Epithelial cell of esophagus (primary cell): ENCODE results near the gene STARD7.

Experiments used
- DNase-seq: peaks from one replicate; pipeline ENCODE4 v3.0.0; 2010; ENCODE audit warnings: low read depth
- H3K4me3 ChIP-seq: 2 replicates; pipeline ENCODE4 v1.5.1; 2011; ENCODE audit warnings: mild to moderate bottlenecking, low read length, control low read depth
- CTCF ChIP-seq: IDR thresholded peaks from 2 replicates; pipeline ENCODE4 v1.5.1; 2011; ENCODE audit warnings: low read depth, mild to moderate bottlenecking, low read length, control low read depth, inconsistent platforms; ENCODE audit not compliant: insufficient read depth; ENCODE audit errors: missing control alignments

STARD7 gene

GRCh38 chr2:96205888-96206287 is 2.7 kb downstream of the STARD7 start:
- peak overlapping the region; percentile 12 for H3K4me3 ChIP-seq
- TF ChIP-seq CTCF, result no peak
- peak; percentile 64 for DNase-seq

- H3K4me3 ChIP-seq, result peak overlapping the region; percentile 12
- peak; percentile 29 for DNase-seq
- TF ChIP-seq CTCF, result no peak
Measured at GRCh38 chr2:96204836-96205624, 3.6 kb downstream of the STARD7 start.

GRCh38 chr2:96203130-96204028 is 5.2 kb downstream of the STARD7 start:
- DNase-seq, result no peak
- H3K4me3 ChIP-seq, result no peak overlapping the region
- no peak for TF ChIP-seq CTCF

- no peak for DNase-seq
- H3K4me3 ChIP-seq, result no peak overlapping the region
- no peak for TF ChIP-seq CTCF
Measured at GRCh38 chr2:96202152-96202854, 6.3 kb downstream of the STARD7 start.

- TF ChIP-seq CTCF, result no peak
- no peak overlapping the region for H3K4me3 ChIP-seq
- no peak for DNase-seq
Measured at GRCh38 chr2:96201338-96201737, 7.3 kb downstream of the STARD7 start.

- H3K4me3 ChIP-seq, result no peak overlapping the region
- TF ChIP-seq CTCF, result no peak
- no peak for DNase-seq
Measured at GRCh38 chr2:96198921-96199320, 9.7 kb downstream of the STARD7 start.
